ENCODE results near the gene NCSTN. TPM values are rescaled to one million over a fixed set of nuclear protein-coding genes. Genes with fewer than 3 reads are reported as not detected.

NCSTN gene
- total RNA-seq, 1 experiment from 2014 or later: 67.8 TPM

- no peaks in the 10 kb centered on the region for H3K79me2 ChIP-seq (ENCODE audit: insufficient read depth, low read length)
- no peak overlapping the region for H2AK5ac ChIP-seq (ENCODE audit: insufficient read length, low read length)
- H3K9me3 ChIP-seq (ENCODE audit: control insufficient read depth, low read depth, low read length): no peaks in the 10 kb centered on the region
- no peak overlapping the region for H4K5ac ChIP-seq (ENCODE audit: insufficient read length, low read depth, low read length)
- H3K27me3 ChIP-seq (ENCODE audit: insufficient read depth, low read length): no peaks in the 10 kb centered on the region
- H2BK15ac ChIP-seq (ENCODE audit: low read depth, low read length): no peak overlapping the region
- Mint-ChIP-seq H3K27ac (no peak overlapping the region; a peak in 1 of 7 replicates), H3K4me3 (no peak overlapping the region), H3K4me1 (peaks cover 29 to 35% of the 10 kb centered on the region in 2 experiments), H3K27me3 (ENCODE audit: low read depth) (no peaks in the 10 kb centered on the region), H3K9me3 (no peaks in the 10 kb centered on the region), H3K36me3 (ENCODE audit: insufficient read depth in 1 of 3, low read depth in 3 of 3) (peaks cover 57 to 87% (median 85%) of the 10 kb centered on the region in 3 experiments)
- no peaks in the 10 kb centered on the region for H3K79me1 ChIP-seq (ENCODE audit: insufficient read depth, low read depth, low read length, poor library complexity, severe bottlenecking)
- no peak overlapping the region for H3K9ac ChIP-seq (ENCODE audit: extremely low read depth, insufficient read length, low read length)
- H3K4me1 ChIP-seq (ENCODE audit: insufficient read depth, low read length): peaks cover 10% of the 10 kb centered on the region
- no peak overlapping the region for H2AFZ ChIP-seq (ENCODE audit: low read length)
- no peak for DNase-seq
- H3K18ac ChIP-seq (ENCODE audit: insufficient read length, low read depth, low read length): no peak overlapping the region
- H3T11ph ChIP-seq (ENCODE audit: low read length): no peak overlapping the region
- H4K91ac ChIP-seq (ENCODE audit: insufficient read length, low read depth, low read length): no peak overlapping the region
- TF ChIP-seq CTCF (conservative IDR thresholded peaks at IDR 0.05): no peak
- H3K27ac ChIP-seq (ENCODE audit: insufficient read length, low read depth, low read length): no peak overlapping the region
- no peaks in the 10 kb centered on the region for H3K23me2 ChIP-seq (ENCODE audit: insufficient read length, low read depth, low read length, poor library complexity, severe bottlenecking)
- no peak overlapping the region for H2BK5ac ChIP-seq (ENCODE audit: insufficient read length, low read length)
- no peak overlapping the region for H3K14ac ChIP-seq (ENCODE audit: insufficient read depth, low read length)
- no peak overlapping the region for H3K4ac ChIP-seq (ENCODE audit: low read depth, low read length)
- no peak overlapping the region for H3K23ac ChIP-seq (ENCODE audit: insufficient read length, low read depth, low read length)
- no CpG with 5 or more reads among the region's 1 CpG for whole genome bisulfite sequencing (ENCODE audit: extremely low coverage, insufficient read length, low lambda C conversion rate)
- H3K56ac ChIP-seq (ENCODE audit: insufficient read length, low read depth, low read length): no peak overlapping the region
- no peak overlapping the region for H2BK20ac ChIP-seq (ENCODE audit: low read depth, low read length, poor library complexity, severe bottlenecking)
- peaks cover 2% of the 10 kb centered on the region for H4K20me1 ChIP-seq (ENCODE audit: control insufficient read depth, insufficient read depth, insufficient read length)
- no peak overlapping the region for H4K8ac ChIP-seq (replicated peaks; ENCODE audit: insufficient read length, low read depth, low read length)
- H2BK120ac ChIP-seq (ENCODE audit: low read depth, low read length, poor library complexity, severe bottlenecking): no peak overlapping the region
- H2BK12ac ChIP-seq (ENCODE audit: insufficient read length, low read depth, low read length): no peak overlapping the region
- no peak overlapping the region for H3K4me2 ChIP-seq (ENCODE audit: insufficient read depth, insufficient read length, low read length)
These were observed 33.6 kb upstream of the NCSTN start for GRCh38 chr1:160309571-160309970.

Measured in H9 (cell line).